K562 (cell line): ENCODE results near the gene HS3ST3A1. TPM values are rescaled to one million over a fixed set of nuclear protein-coding genes. Genes with fewer than 3 reads are reported as not detected.

Source experiments
- BMI1 ChIP-seq: fragments of 150-350 bp; IDR thresholded peaks from 2 replicates; pipeline ENCODE4 v1.6.1; 2014; ENCODE audit warnings: low read length
- CBX5 ChIP-seq: IDR thresholded peaks from 2 replicates; pipeline ENCODE4 v1.6.1; 2014; ENCODE audit warnings: low read depth, borderline replicate concordance
- ESRRA ChIP-seq: fragments of 450-650 bp; IDR thresholded peaks from 2 replicates; pipeline ENCODE4 v1.6.1; 2014; ENCODE audit warnings: low read depth, mild to moderate bottlenecking, moderate library complexity, borderline replicate concordance
- MAFG ChIP-seq: fragments of 450-650 bp; conservative IDR thresholded peaks from 2 replicates; pipeline ENCODE4 v1.6.1; 2016; ENCODE audit warnings: missing genetic modification characterization, missing compliant biosample characterization
- NFE2 ChIP-seq: IDR thresholded peaks from 2 replicates; pipeline ENCODE4 v1.6.1; 2014; ENCODE audit warnings: antibody characterized with exemption, low read depth
- polyA plus RNA-seq, 8 experiments: library from polyadenylated mRNA; depleted of rRNA in 4 of 8; stranded (reverse) in 5 of 8; unstranded in 3 of 8; fragments of >200 nt; fragmentation: Nextera tagmentation in 2 of 8; fragmentation: Illumina TruSeq in 1 of 8; extraction: Ambion mirVana in 2 of 8; extraction: Trizol in 1 of 8; gene quantifications; 2 replicates each; pipeline versions ENCODE4 v1.2.1 to v1.2.3, GENCODE V29; 2011 to 2014; ENCODE audit warnings: inconsistent platforms in 1 of 8, missing spikeins in 1 of 8
- total RNA-seq, 7 experiments: library from RNA; depleted of rRNA in 6 of 7; stranded (reverse); fragments of >200 nt in 6 of 7; fragmentation: Illumina TruSeq in 2 of 7; extraction: Trizol in 2 of 7; gene quantifications; 2 replicates each; pipeline versions ENCODE4 v1.2.1 to v1.2.3, GENCODE V29; 2011 to 2021; ENCODE audit warnings: low replicate concordance in 1 of 7
- TF ChIP-seq, protein P1 (sequence below), 2 experiments: fragments of 450-650 bp; formaldehyde crosslinking in 1 of 2; IDR thresholded peaks; 2 replicates each; pipeline versions ENCODE4 v1.4.0 to v1.6.1; 2014 to 2020; ENCODE audit warnings: mild to moderate bottlenecking in 2 of 2, borderline replicate concordance in 1 of 2, low read depth in 1 of 2
- TF ChIP-seq, protein P2 (sequence below), 2 experiments: fragments of 450-650 bp; IDR thresholded peaks; 2 replicates each; pipeline ENCODE4 v1.6.1; 2016
- TF ChIP-seq, protein P3 (sequence below): fragments of 450-650 bp; formaldehyde crosslinking; IDR thresholded peaks from 2 replicates; pipeline ENCODE4 v1.4.0; 2020; ENCODE audit warnings: mild to moderate bottlenecking

The HS3ST3A1 gene
- total and polyA plus RNA-seq, 9 of the 15 experiments (the other 6 are each of a cell fraction or from before 2014, with no cell fraction given): 0.25 to 14.8 (median 2.3) TPM

DNA sequence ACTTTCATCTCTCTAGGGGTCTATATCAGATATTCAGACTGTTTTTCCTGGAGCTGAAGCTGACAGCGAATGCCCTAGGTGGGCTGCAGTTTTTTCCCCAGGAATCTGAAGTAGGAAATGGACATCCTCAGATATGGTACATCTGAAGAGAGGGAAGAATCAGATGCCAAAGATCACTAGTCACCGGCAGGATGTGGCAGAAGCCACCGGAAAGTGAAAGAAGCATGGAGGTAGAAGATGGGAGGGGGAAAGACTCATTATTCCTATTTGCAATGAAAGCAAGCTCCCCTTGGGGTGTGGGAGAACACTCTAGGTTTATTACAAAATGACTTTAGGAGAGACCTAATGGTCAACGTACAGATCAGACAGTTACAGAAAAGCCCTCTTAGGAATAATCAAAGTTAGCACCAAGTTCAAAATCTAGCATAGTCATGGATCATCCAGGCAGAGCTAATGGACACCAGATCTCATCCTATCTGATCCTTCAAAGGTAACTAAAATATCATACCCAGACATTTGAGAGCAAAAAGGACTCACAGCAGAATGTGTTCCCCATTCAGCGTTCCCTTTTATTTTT is 110.7 kb downstream of the HS3ST3A1 start (continued):
- TF ChIP-seq, protein P1, sequence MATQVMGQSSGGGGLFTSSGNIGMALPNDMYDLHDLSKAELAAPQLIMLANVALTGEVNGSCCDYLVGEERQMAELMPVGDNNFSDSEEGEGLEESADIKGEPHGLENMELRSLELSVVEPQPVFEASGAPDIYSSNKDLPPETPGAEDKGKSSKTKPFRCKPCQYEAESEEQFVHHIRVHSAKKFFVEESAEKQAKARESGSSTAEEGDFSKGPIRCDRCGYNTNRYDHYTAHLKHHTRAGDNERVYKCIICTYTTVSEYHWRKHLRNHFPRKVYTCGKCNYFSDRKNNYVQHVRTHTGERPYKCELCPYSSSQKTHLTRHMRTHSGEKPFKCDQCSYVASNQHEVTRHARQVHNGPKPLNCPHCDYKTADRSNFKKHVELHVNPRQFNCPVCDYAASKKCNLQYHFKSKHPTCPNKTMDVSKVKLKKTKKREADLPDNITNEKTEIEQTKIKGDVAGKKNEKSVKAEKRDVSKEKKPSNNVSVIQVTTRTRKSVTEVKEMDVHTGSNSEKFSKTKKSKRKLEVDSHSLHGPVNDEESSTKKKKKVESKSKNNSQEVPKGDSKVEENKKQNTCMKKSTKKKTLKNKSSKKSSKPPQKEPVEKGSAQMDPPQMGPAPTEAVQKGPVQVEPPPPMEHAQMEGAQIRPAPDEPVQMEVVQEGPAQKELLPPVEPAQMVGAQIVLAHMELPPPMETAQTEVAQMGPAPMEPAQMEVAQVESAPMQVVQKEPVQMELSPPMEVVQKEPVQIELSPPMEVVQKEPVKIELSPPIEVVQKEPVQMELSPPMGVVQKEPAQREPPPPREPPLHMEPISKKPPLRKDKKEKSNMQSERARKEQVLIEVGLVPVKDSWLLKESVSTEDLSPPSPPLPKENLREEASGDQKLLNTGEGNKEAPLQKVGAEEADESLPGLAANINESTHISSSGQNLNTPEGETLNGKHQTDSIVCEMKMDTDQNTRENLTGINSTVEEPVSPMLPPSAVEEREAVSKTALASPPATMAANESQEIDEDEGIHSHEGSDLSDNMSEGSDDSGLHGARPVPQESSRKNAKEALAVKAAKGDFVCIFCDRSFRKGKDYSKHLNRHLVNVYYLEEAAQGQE (IDR thresholded peaks at IDR 0.05; ENCODE audit: borderline replicate concordance): peak; percentile 21; the same call in 1 of the 2 replicates
- TF ChIP-seq, protein P1 (CRISPR knock-in tag; IDR thresholded peaks at IDR 0.05; ENCODE audit: low read depth): no peak
- TF ChIP-seq BMI1 (no peak), CBX5 (no peak), MAFG (tag) (peak; percentile 58; the same call in 1 of the 2 replicates), NFE2 (peak; percentile 69), ESRRA (no peak)
- TF ChIP-seq, protein P2, sequence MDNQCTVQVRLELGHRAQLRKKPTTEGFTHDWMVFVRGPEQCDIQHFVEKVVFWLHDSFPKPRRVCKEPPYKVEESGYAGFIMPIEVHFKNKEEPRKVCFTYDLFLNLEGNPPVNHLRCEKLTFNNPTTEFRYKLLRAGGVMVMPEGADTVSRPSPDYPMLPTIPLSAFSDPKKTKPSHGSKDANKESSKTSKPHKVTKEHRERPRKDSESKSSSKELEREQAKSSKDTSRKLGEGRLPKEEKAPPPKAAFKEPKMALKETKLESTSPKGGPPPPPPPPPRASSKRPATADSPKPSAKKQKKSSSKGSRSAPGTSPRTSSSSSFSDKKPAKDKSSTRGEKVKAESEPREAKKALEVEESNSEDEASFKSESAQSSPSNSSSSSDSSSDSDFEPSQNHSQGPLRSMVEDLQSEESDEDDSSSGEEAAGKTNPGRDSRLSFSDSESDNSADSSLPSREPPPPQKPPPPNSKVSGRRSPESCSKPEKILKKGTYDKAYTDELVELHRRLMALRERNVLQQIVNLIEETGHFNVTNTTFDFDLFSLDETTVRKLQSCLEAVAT (IDR thresholded peaks at IDR 0.05): peak in 1 of 2 experiments; percentile 93; a peak in 2 of 4 replicates
- TF ChIP-seq, protein P3, sequence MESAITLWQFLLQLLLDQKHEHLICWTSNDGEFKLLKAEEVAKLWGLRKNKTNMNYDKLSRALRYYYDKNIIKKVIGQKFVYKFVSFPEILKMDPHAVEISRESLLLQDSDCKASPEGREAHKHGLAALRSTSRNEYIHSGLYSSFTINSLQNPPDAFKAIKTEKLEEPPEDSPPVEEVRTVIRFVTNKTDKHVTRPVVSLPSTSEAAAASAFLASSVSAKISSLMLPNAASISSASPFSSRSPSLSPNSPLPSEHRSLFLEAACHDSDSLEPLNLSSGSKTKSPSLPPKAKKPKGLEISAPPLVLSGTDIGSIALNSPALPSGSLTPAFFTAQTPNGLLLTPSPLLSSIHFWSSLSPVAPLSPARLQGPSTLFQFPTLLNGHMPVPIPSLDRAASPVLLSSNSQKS: no peak
